Measurements from ENCODE around the gene CDK11B. TPM values are rescaled to one million over a fixed set of nuclear protein-coding genes. Genes with fewer than 3 reads are reported as not detected.

The CDK11B gene
- total RNA-seq, 1 experiment from 2014 or later = 30.1 TPM

DNA sequence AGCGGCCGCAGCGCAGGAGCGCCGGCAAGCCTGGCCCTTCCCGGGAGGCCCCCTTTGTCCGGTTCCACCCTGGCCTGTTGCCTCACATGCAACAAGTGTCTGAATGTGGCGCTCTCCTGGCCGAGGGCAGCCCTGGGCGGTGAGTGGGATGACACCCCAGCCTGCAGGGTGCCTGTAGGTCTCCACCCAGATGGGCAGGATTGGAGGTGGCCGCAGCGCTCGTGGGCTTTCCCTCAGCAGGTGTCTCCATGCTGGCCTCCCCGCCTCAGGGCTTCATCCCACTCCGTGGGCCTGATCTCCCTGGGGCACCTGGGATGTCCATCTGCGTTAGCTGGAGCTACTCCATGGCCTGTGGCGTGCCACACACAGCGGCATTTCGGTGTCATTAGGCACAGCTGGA is 42.0 kb downstream of the CDK11B start:
- WGBS (ENCODE audit: extremely low coverage, insufficient read length, low lambda C conversion rate) = no CpG with 5 or more reads among the region's 19 CpGs
- no peaks in the 10 kb centered on the region for H4K20me1 ChIP-seq (ENCODE audit: control insufficient read depth, insufficient read depth, insufficient read length)
- DNase-seq = no peak

More for the DNA sequence above, 42.0 kb downstream of the CDK11B start:
- TF ChIP-seq, protein P1, sequence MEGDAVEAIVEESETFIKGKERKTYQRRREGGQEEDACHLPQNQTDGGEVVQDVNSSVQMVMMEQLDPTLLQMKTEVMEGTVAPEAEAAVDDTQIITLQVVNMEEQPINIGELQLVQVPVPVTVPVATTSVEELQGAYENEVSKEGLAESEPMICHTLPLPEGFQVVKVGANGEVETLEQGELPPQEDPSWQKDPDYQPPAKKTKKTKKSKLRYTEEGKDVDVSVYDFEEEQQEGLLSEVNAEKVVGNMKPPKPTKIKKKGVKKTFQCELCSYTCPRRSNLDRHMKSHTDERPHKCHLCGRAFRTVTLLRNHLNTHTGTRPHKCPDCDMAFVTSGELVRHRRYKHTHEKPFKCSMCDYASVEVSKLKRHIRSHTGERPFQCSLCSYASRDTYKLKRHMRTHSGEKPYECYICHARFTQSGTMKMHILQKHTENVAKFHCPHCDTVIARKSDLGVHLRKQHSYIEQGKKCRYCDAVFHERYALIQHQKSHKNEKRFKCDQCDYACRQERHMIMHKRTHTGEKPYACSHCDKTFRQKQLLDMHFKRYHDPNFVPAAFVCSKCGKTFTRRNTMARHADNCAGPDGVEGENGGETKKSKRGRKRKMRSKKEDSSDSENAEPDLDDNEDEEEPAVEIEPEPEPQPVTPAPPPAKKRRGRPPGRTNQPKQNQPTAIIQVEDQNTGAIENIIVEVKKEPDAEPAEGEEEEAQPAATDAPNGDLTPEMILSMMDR (conservative IDR thresholded peaks at IDR 0.05) = no peak
- H3K27ac Mint-ChIP-seq = no peak overlapping the region
- no peaks in the 10 kb centered on the region for H3K27me3 Mint-ChIP-seq (ENCODE audit: low read depth)
- Histone ChIP-seq H3T11ph (ENCODE audit: low read length) (no peak overlapping the region), H2AK5ac (ENCODE audit: insufficient read length, low read length) (no peak overlapping the region), H3K56ac (ENCODE audit: insufficient read length, low read depth, low read length) (no peak overlapping the region), H2BK120ac (ENCODE audit: low read depth, low read length, poor library complexity, severe bottlenecking) (no peak overlapping the region), H2BK15ac (ENCODE audit: low read depth, low read length) (no peak overlapping the region), H2BK12ac (ENCODE audit: insufficient read length, low read depth, low read length) (no peak overlapping the region), H3K9ac (ENCODE audit: extremely low read depth, insufficient read length, low read length) (no peak overlapping the region), H3K9me3 (ENCODE audit: control insufficient read depth, low read depth, low read length) (no peaks in the 10 kb centered on the region), H3K14ac (ENCODE audit: insufficient read depth, low read length) (no peak overlapping the region), H3K4ac (ENCODE audit: low read depth, low read length) (no peak overlapping the region), H3K23ac (ENCODE audit: insufficient read length, low read depth, low read length) (no peak overlapping the region), H3K18ac (ENCODE audit: insufficient read length, low read depth, low read length) (no peak overlapping the region), H4K91ac (ENCODE audit: insufficient read length, low read depth, low read length) (no peak overlapping the region), H2BK5ac (ENCODE audit: insufficient read length, low read length) (no peak overlapping the region), H3K27me3 (ENCODE audit: insufficient read depth, low read length) (no peaks in the 10 kb centered on the region), H4K5ac (ENCODE audit: insufficient read length, low read depth, low read length) (no peak overlapping the region), H3K27ac (ENCODE audit: insufficient read length, low read depth, low read length) (no peak overlapping the region), H2AFZ (ENCODE audit: low read length) (no peak overlapping the region), H3K4me1 (ENCODE audit: insufficient read depth, low read length) (peaks cover 5% of the 10 kb centered on the region; the same call in 1 of the 2 replicates), H2BK20ac (ENCODE audit: low read depth, low read length, poor library complexity, severe bottlenecking) (no peak overlapping the region), H3K79me1 (ENCODE audit: insufficient read depth, low read depth, low read length, poor library complexity, severe bottlenecking) (no peaks in the 10 kb centered on the region), H4K8ac (replicated peaks; ENCODE audit: insufficient read length, low read depth, low read length) (no peak overlapping the region), H3K4me2 (ENCODE audit: insufficient read depth, insufficient read length, low read length) (peak overlapping the region; percentile 20), H3K23me2 (ENCODE audit: insufficient read length, low read depth, low read length, poor library complexity, severe bottlenecking) (peaks cover 15% of the 10 kb centered on the region), H3K79me2 (ENCODE audit: insufficient read depth, low read length) (no peaks in the 10 kb centered on the region)
- peak overlapping the region; percentile 74 to 86 for H3K4me3 Mint-ChIP-seq
- H3K9me3 Mint-ChIP-seq = no peaks in the 10 kb centered on the region; a peak in 1 of 5 replicates
- peaks cover 16 to 19% of the 10 kb centered on the region in 2 experiments for H3K4me1 Mint-ChIP-seq
- peaks cover 0 to 15% (median 6%) of the 10 kb centered on the region in 3 experiments; a peak in 5 of 7 replicates for H3K36me3 Mint-ChIP-seq (ENCODE audit: insufficient read depth in 1 of 3, low read depth in 3 of 3)

All from H9 (cell line).